Osteoblast (primary cell): ENCODE measurements around the gene SNAPIN. TPM values are rescaled to one million over a fixed set of nuclear protein-coding genes. Genes with fewer than 3 reads are reported as not detected.
A peak's percentile ranks its signal among the peaks of the same experiment; 100 is the strongest.

ENCODE experiments used
- DNase-seq: peaks from one replicate; pipeline ENCODE4 v3.0.0; 2011; ENCODE audit warnings: low spot score, mixed read lengths; ENCODE audit not compliant: insufficient read length; ENCODE audit errors: missing footprints
- H2AFZ ChIP-seq: 2 replicates; pipeline ENCODE4 v1.6.0; 2011; ENCODE audit warnings: mild to moderate bottlenecking, low read length
- H3K27ac ChIP-seq: 2 replicates; pipeline ENCODE4 v1.5.1; 2011; ENCODE audit warnings: mild to moderate bottlenecking, low read depth, low read length, moderate library complexity
- H3K27me3 ChIP-seq: 2 replicates; pipeline ENCODE4 v1.6.0; 2012; ENCODE audit warnings: mild to moderate bottlenecking, control low read depth, inconsistent platforms, low read length, moderate library complexity; ENCODE audit not compliant: insufficient read depth
- H3K36me3 ChIP-seq: 2 replicates; pipeline ENCODE4 v1.5.1; 2011; ENCODE audit warnings: mild to moderate bottlenecking, low read length, control low read depth, moderate library complexity; ENCODE audit not compliant: insufficient read depth
- H3K4me1 ChIP-seq: 2 replicates; pipeline ENCODE4 v1.5.1; 2011; ENCODE audit warnings: mild to moderate bottlenecking, low read length, control low read depth, moderate library complexity; ENCODE audit not compliant: insufficient read depth
- H3K4me2 ChIP-seq: 2 replicates; pipeline ENCODE4 v1.6.0; 2011; ENCODE audit warnings: mild to moderate bottlenecking, low read length; ENCODE audit not compliant: insufficient read depth
- H3K4me3 ChIP-seq: fragments of 200-600 bp; sonication (generic); 3 replicates; pipeline ENCODE4 v1.5.1; 2012; ENCODE audit warnings: mild to moderate bottlenecking, low read length, inconsistent platforms; ENCODE audit not compliant: insufficient read depth
- H3K79me2 ChIP-seq: 2 replicates; pipeline ENCODE4 v1.6.0; 2012; ENCODE audit warnings: mild to moderate bottlenecking, low read length, control low read depth, inconsistent platforms; ENCODE audit not compliant: insufficient read depth
- H3K9me3 ChIP-seq: 2 replicates; pipeline ENCODE4 v1.5.1; 2011; ENCODE audit warnings: low read depth, low read length, control low read depth
- H4K20me1 ChIP-seq: 2 replicates; pipeline ENCODE4 v1.6.0; 2012; ENCODE audit warnings: mild to moderate bottlenecking, low read length, control low read depth; ENCODE audit not compliant: insufficient read depth
- total RNA-seq: library from RNA; depleted of rRNA; stranded (reverse); fragments of >200 nt; gene quantifications from 2 replicates; pipeline ENCODE4 v1.2.3, GENCODE V29; 2012
- TF ChIP-seq, protein P1 (sequence below): IDR thresholded peaks from 2 replicates; pipeline ENCODE4 v1.5.1; 2011; ENCODE audit warnings: mild to moderate bottlenecking, low read depth, low read length, moderate library complexity; ENCODE audit errors: extremely low read depth

The SNAPIN gene
- total RNA-seq, 1 donor = 53.6 TPM

DNA sequence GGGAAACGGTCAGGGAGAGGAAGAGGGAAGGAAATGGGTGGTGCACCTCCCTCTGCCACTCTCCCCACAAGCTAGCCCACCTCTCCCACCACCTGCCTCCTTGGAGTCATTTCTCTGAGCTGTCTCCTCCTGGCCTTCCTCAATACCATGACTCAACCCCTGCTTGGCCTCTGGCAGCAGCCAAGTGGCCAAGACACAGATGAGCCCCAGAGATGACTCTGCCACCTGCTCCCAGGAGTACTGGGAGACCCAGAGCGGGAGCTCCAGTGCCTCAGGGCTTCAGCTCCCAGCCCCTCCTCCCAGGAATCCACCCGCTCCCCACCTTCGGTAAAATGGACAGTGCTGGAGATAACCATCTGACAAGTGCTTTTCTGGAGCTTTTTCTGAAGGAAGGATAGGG, 48.2 kb upstream of the SNAPIN start:
- H3K27me3 ChIP-seq = no peaks in the 10 kb centered on the region
- TF ChIP-seq, protein P1, sequence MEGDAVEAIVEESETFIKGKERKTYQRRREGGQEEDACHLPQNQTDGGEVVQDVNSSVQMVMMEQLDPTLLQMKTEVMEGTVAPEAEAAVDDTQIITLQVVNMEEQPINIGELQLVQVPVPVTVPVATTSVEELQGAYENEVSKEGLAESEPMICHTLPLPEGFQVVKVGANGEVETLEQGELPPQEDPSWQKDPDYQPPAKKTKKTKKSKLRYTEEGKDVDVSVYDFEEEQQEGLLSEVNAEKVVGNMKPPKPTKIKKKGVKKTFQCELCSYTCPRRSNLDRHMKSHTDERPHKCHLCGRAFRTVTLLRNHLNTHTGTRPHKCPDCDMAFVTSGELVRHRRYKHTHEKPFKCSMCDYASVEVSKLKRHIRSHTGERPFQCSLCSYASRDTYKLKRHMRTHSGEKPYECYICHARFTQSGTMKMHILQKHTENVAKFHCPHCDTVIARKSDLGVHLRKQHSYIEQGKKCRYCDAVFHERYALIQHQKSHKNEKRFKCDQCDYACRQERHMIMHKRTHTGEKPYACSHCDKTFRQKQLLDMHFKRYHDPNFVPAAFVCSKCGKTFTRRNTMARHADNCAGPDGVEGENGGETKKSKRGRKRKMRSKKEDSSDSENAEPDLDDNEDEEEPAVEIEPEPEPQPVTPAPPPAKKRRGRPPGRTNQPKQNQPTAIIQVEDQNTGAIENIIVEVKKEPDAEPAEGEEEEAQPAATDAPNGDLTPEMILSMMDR = no peak
- H3K4me1 ChIP-seq = peaks cover 46% of the 10 kb centered on the region
- peaks cover 23% of the 10 kb centered on the region for H3K36me3 ChIP-seq
- peak overlapping the region; percentile 58 for H3K27ac ChIP-seq
- H3K4me3 ChIP-seq = peak overlapping the region; percentile 88
- DNase-seq = peak; percentile 75
- H4K20me1 ChIP-seq = peaks cover 24% of the 10 kb centered on the region
- H3K4me2 ChIP-seq = peak overlapping the region; percentile 91
- no peaks in the 10 kb centered on the region for H3K9me3 ChIP-seq
- peaks cover 71% of the 10 kb centered on the region for H3K79me2 ChIP-seq
- H2AFZ ChIP-seq = no peak overlapping the region

DNA sequence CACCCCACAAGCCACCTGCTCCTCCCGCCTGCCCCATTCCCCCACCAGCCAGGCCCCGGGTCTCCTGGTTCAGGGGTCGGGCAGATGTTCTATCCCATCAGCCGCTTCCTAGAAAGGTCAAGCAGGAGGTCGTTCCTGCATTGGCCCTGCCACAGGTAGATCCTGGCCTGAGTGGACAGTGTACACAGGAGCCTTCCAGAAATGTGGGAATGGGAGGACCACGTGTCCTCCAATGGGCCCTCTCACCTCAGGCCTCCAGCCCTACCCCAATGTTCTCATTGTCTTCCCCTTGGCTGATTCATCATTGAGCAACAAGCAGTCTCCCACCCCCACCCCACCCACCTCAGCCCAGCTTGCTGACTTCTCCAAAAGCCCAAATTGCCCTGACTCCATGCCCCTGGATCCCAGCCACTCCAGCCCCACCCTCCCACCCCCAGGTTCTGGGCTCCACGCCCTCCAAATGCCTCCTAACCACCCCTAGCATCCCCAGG, 47.6 kb upstream of the SNAPIN start:
- peak; percentile 87 for DNase-seq
- H2AFZ ChIP-seq = no peak overlapping the region
- peaks cover 71% of the 10 kb centered on the region for H3K79me2 ChIP-seq
- TF ChIP-seq, protein P1 = no peak
- peak overlapping the region; percentile 88 for H3K4me3 ChIP-seq
- H3K4me1 ChIP-seq = peaks cover 46% of the 10 kb centered on the region
- no peaks in the 10 kb centered on the region for H3K9me3 ChIP-seq
- peaks cover 20% of the 10 kb centered on the region for H3K36me3 ChIP-seq
- H3K27ac ChIP-seq = peak overlapping the region; percentile 58
- peaks cover 24% of the 10 kb centered on the region for H4K20me1 ChIP-seq
- no peaks in the 10 kb centered on the region for H3K27me3 ChIP-seq
- H3K4me2 ChIP-seq = peak overlapping the region; percentile 91

DNA sequence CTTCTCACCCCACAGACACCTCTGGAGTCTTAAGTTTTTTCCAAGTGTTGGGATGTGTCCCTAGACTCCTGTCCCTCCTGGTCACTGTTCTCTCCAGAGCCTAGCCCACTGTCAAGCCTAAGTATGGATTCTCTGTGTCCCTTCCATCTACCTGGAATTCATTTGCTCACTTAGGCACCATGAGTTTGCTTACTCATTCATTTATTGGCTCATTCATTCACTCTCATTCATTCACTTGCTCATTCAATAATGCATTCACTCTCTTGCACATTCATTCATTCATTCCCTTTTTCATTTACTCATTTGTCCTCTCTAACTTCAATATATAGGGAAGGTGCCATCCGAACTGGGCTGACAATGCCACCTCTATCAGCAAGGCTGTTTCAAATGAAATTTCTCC, 47.1 kb upstream of the SNAPIN start:
- Histone ChIP-seq H3K4me3 (peak overlapping the region; percentile 88), H3K36me3 (peaks cover 16% of the 10 kb centered on the region), H3K4me1 (peaks cover 46% of the 10 kb centered on the region), H3K9me3 (no peaks in the 10 kb centered on the region), H4K20me1 (peaks cover 24% of the 10 kb centered on the region), H2AFZ (no peak overlapping the region), H3K27ac (peak overlapping the region; percentile 78), H3K4me2 (peak overlapping the region; percentile 91), H3K79me2 (peaks cover 69% of the 10 kb centered on the region), H3K27me3 (no peaks in the 10 kb centered on the region)
- DNase-seq = no peak
- TF ChIP-seq, protein P1 = no peak

DNA sequence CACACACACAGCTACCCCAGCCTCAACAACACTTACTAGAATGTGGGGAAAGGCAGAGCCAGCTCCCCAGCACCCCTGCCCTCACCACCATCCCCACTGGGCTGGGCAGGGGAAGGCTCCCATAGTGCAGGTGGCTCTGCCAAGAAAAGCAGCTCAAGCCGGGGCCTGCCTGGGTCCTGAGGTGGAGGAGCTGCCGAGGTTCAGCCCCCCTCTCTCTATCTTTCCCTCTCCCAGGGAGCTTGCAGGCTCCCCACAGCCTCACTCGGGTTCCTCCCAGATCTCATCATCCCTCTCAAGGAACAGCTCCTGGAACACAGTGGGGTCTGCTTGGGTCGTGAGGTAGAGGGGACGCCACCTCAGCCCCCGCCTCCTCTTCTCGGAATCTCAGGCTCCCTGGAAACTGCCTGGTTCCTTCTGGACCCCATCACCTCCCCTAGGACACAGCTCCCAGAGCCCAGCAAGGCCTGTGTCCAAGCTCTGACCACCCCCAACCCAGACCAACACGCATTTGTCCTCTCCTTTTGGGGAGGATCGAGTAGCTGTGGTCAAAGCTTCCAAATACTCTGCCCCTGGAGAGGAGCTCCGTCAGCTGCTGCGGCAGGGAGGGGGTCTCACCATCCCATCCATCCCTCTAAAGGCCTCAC, 46.3 kb upstream of the SNAPIN start:
- no peaks in the 10 kb centered on the region for H3K9me3 ChIP-seq
- no peaks in the 10 kb centered on the region for H3K27me3 ChIP-seq
- H3K4me2 ChIP-seq = peak overlapping the region; percentile 91
- H3K36me3 ChIP-seq = peaks cover 7% of the 10 kb centered on the region
- no peak for DNase-seq
- peaks cover 20% of the 10 kb centered on the region for H4K20me1 ChIP-seq
- peak overlapping the region; percentile 78 for H3K27ac ChIP-seq
- peak overlapping the region; percentile 43 for H2AFZ ChIP-seq
- TF ChIP-seq, protein P1 = no peak
- H3K4me1 ChIP-seq = peaks cover 46% of the 10 kb centered on the region
- peaks cover 60% of the 10 kb centered on the region for H3K79me2 ChIP-seq
- H3K4me3 ChIP-seq = peak overlapping the region; percentile 88
